AG04450 (cell line): ENCODE results near the gene AEBP1. TPM values are rescaled to one million over a fixed set of nuclear protein-coding genes. Genes with fewer than 3 reads are reported as not detected.

Experiments
- CTCF ChIA-PET: fragments of 300-600, 350-600 bp; formaldehyde crosslinking; extraction: SDS; loops from one replicate; lab custom pipeline; 2022; ENCODE audit warnings: antibody characterized with exemption, inconsistent platforms; lab: Charles Lee
- POLR2A ChIA-PET: fragments of 350-600 bp; formaldehyde crosslinking; extraction: SDS; loops from one replicate; lab custom pipeline; 2021; ENCODE audit warnings: antibody characterized with exemption, inconsistent platforms; lab: Yijun Ruan, JAX
- DNase-seq: peaks from one replicate; pipeline ENCODE4 v3.0.0-alpha.2; 2011; ENCODE audit warnings: low read depth, low spot score
- H3K27ac ChIP-seq: one replicate; pipeline ENCODE4 v1.5.1; 2012; ENCODE audit warnings: low read depth, low read length, control low read depth
- H3K27me3 ChIP-seq: one replicate; pipeline ENCODE4 v1.6.0; 2012; ENCODE audit warnings: low read length; ENCODE audit not compliant: control insufficient read depth, insufficient read depth
- H3K4me3 ChIP-seq: 2 replicates; pipeline ENCODE4 v1.5.1; 2011; ENCODE audit warnings: mild to moderate bottlenecking, low read depth, low read length, control low read depth
- H3K9me3 ChIP-seq: 2 replicates; pipeline ENCODE4 v1.5.1; 2012; ENCODE audit warnings: low read length; ENCODE audit not compliant: control insufficient read depth, insufficient read depth
- CTCF ChIP-seq: IDR thresholded peaks from 2 replicates; pipeline ENCODE4 v1.5.1; 2011; ENCODE audit warnings: low read depth, low read length, control low read depth, inconsistent platforms
- polyA minus RNA-seq: library from RNA; depleted of rRNA, polyadenylated mRNA; stranded (reverse); fragments of >200 nt; gene quantifications from 2 replicates; pipeline ENCODE4 v1.2.3, GENCODE V29; 2011; rRNA and poly(A)+ RNA removed
- polyA plus RNA-seq: library from polyadenylated mRNA; depleted of rRNA; stranded (reverse); fragments of >200 nt; gene quantifications from 2 replicates; pipeline ENCODE4 v1.2.3, GENCODE V29; 2011; rRNA removed

AEBP1 gene
- polyA plus RNA-seq (18.5 and 30.7 TPM in 2 replicates), polyA minus RNA-seq (19.8 and 37.9 TPM in 2 replicates)

- ChIA-PET POLR2A (interaction anchor here (1.4 kb wide), 1 partner anchor 16 kb away, joined by 7 read pairs; no protein-coding TSS in a partner anchor), CTCF (interaction anchor here (0.5 to 0.9 kb wide), 2 partner anchors 16 to 98 kb away, joined by 3 to 4 read pairs; no protein-coding TSS in a partner anchor)
- DNase-seq = no peak
- no peaks in the 10 kb centered on the region for H3K27me3 ChIP-seq
- H3K4me3 ChIP-seq = peak within 1 kb of the TSS; percentile 74
- TF ChIP-seq CTCF = no peak
- no peaks in the 10 kb centered on the region; the same call in 1 of the 2 replicates for H3K9me3 ChIP-seq
- H3K27ac ChIP-seq = peak within 1 kb of the TSS; percentile 47
Observed at GRCh38 chr7:44103923-44104859, at the start of gene AEBP1. Gene AEBP1 (plus strand): TSS chr7:44104345. CDS start chr7:44104666, 321 bp downstream.

- no peak for TF ChIP-seq CTCF
- POLR2A ChIA-PET = no interaction called here
Observed at GRCh38 chr7:44056681-44057080, 47.5 kb upstream of the AEBP1 start.

GRCh38 chr7:44057181-44057848 lies 46.8 kb upstream of the AEBP1 start:
- ChIA-PET POLR2A (no interaction called here), CTCF (no interaction called here)
- Histone ChIP-seq H3K4me3 (no peak overlapping the region), H3K9me3 (no peaks in the 10 kb centered on the region), H3K27me3 (no peaks in the 10 kb centered on the region), H3K27ac (no peak overlapping the region)
- DNase-seq = no peak
- TF ChIP-seq CTCF = no peak

More at GRCh38 chr7:44056681-44057080, 47.5 kb upstream of the AEBP1 start:
- Histone ChIP-seq H3K27me3 (no peaks in the 10 kb centered on the region), H3K9me3 (no peaks in the 10 kb centered on the region), H3K4me3 (no peak overlapping the region), H3K27ac (no peak overlapping the region)
- no peak for DNase-seq
- CTCF ChIA-PET = no interaction called here

- Histone ChIP-seq H3K4me3 (no peak overlapping the region), H3K9me3 (no peaks in the 10 kb centered on the region), H3K27me3 (no peaks in the 10 kb centered on the region), H3K27ac (no peak overlapping the region)
- TF ChIP-seq CTCF = no peak
- DNase-seq = no peak
- CTCF ChIA-PET = no interaction called here
- POLR2A ChIA-PET = no interaction called here
Observed at GRCh38 chr7:44057849-44058758, 46.0 kb upstream of the AEBP1 start.
